HG02970 (cell line): ENCODE data around the gene GIT2.
"Not testable (repeated sequence)": the region's sequence is repeated elsewhere in the genome, so short reads cannot be mapped to it uniquely, and the experiment has no call there.

Experiments used
- ATAC-seq: cut with Tn5 transposase; IDR thresholded peaks from one replicate; pipeline ENCODE4 v1.9.1; 2021; ENCODE audit warnings: mild to moderate bottlenecking, moderate library complexity, moderate number of reproducible peaks; ENCODE audit not compliant: unreplicated experiment, low FRiP score

GIT2 gene, protein sequence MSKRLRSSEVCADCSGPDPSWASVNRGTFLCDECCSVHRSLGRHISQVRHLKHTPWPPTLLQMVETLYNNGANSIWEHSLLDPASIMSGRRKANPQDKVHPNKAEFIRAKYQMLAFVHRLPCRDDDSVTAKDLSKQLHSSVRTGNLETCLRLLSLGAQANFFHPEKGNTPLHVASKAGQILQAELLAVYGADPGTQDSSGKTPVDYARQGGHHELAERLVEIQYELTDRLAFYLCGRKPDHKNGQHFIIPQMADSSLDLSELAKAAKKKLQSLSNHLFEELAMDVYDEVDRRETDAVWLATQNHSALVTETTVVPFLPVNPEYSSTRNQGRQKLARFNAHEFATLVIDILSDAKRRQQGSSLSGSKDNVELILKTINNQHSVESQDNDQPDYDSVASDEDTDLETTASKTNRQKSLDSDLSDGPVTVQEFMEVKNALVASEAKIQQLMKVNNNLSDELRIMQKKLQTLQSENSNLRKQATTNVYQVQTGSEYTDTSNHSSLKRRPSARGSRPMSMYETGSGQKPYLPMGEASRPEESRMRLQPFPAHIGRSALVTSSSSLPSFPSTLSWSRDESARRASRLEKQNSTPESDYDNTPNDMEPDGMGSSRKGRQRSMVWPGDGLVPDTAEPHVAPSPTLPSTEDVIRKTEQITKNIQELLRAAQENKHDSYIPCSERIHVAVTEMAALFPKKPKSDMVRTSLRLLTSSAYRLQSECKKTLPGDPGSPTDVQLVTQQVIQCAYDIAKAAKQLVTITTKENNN

DNA sequence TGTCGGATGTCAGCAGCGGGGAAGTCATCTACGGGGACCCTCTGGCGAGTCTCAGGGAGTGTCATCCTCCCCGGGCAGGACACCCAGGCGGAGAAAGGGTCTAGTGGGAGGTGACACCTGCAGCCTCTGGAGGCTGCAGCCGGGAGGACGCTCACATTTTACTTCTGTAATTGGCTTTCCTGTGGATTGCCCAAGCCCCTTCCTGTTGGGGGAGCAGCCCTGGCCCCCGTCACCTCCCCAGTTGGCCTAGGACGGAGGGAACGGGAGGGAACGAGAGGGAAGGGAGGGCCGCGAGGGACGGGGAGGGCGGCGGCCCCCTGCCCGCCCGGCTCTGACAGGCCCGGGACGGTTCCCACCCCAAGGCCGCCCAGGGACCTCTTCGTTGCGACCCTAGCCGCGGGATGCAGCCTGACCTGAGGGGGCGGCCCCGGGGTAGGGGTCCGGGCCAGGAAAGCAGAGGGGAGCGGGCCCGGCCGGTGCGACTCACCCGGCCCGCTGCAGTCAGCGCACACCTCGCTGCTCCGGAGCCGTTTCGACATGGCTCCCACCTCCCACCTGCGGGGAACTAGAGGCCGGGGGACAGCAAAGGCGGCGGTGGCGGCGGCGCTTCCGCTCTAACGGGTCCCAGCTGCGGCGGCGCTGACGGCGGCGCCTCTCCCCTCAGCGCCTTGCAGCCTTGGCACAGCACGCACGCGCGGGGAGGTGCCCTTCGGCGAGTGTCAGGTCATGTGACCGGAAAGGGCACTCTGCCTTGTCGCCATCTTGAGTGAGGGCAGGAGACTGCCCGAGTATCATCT, at the start of gene GIT2:
Gene GIT2, minus strand, starts transcription at position 683 of the 797 bp plus-strand sequence. Its CDS starts 144 bp downstream, at position 539.
- peak; percentile 61 for ATAC-seq

DNA sequence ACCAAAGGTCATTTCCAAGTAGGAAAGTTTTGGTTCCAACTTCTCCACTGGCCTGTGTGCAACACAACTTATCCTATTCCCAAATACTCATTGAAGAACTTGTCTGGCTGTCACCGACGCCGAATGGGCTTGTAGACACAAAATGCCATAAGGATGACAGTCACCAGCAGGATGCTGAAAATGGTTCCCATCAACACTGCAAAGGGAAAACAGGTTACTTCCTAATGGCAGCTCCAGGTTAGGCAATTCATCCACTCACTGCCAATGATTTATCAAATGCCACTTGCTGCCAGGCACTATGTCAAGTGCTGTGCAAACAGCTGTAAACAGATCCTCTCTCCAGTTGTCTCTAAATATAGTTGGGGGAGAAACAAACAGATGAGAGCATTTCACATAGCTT, 46.1 kb upstream of the GIT2 start:
- ATAC-seq: no peak

DNA sequence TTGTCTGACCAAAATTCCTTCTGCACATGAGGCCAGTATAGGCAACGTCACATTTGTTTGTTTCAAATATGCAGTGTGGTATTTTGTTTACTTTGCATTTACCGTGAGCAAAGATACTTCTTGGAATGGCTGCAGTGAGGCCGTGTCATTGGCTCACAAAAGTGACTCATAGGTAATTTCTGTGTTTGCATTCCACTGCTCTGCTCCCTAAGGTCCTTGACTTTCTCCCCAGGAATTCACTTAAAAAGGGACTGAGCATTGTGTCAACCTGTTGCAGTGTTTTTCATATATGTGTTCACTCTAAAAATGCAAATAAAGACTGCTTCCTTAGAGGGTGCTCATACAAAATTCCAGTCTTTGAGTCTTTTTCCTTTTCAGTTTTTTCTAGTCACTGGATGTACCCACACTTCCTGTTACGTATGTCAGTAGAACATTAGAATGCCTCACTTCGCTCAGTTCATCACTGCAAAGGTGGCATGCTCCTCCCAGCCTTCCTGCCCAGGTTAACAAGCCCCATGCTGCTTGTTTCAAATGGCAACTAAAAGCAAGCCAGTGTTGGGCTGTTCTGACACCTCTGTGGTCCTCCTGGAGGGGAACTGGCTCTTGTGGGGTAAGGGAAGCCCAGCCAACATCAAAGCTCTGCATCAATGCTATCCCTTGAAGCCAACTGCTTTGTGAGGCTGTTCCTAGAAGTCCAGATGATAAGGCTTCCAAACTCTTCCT, 43.1 kb upstream of the GIT2 start:
- ATAC-seq: no peak

DNA sequence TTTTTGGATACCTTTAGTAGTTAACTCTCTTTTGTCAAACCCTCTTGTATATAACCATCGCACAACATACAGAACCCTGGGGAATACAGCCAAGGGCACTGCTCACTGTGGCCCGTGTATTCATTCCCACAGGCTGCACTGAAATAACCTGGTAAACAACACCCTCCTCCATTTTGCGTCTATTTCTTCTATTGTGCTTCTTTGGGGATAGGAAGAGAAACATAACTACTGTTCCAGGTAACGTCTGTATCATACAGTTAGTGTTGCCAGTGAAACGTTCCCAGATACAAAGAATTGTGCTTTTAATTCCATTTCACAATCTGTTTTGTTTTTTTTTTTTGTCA, 42.5 kb upstream of the GIT2 start:
- no peak for ATAC-seq

DNA sequence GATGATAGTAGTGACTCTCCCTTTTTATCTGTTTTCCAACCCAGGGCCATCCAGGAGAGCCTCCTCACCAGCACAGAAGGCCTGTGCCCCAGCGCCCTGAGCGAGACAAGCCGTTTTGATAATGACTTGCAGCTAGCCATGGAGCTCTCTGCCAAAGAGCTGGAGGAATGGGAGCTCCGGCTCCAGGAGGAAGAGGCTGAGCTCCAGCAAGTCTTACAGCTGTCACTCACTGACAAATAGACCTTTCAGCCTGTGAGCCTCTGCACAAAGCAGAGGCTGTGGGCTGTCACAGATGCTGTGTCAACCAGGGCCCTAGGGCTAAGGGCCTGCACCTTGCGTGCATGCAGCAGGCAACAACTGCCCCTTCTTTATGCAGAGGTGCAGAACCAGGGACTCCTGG, 41.1 kb upstream of the GIT2 start:
- no peak for ATAC-seq

DNA sequence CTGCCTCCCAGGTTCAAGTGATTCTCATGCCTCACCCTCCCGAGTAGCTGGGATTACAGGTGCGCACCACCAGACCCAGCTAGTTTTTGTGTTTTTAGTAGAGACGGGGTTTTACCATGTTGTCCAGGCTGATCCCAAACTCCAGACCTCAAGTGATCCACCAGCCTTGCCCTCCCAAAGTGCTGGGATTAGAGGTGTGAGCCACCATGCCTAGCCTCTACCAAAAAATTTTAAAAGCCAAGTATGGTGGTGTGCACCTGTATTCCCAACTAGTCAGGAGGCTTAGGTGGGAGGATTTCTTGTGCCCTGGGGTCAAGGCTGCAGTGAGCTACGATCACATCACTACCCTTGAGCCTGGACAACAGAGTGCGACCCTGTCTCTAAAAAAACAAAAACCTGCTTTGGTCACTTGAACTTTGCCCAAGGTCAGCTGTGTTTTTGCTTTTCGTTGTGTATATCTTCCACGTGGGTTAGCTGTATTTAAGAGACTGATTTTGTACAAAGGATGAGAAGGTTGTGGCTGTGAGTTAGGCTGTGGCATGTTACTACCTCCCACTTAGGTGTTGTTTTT, 39.5 kb upstream of the GIT2 start:
- no peak for ATAC-seq

DNA sequence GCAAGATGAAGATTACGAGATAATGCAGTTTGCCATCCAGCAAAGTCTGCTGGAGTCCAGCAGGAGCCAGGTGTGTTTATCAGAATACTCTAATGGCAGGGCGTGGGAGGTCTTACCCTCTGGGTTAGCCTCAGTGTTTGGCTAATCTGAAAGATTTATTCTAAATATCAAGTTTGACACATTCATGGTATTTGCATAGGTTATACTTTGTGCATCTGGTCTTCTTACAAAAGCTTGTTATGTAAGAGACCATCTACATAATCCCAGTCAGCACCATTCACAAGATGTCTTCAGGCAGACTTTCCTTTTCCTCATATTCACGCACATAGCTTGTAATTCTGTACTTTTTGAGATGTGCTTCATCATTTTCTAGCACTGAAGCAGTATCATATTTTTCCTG, 37.7 kb upstream of the GIT2 start:
- ATAC-seq: no peak

DNA sequence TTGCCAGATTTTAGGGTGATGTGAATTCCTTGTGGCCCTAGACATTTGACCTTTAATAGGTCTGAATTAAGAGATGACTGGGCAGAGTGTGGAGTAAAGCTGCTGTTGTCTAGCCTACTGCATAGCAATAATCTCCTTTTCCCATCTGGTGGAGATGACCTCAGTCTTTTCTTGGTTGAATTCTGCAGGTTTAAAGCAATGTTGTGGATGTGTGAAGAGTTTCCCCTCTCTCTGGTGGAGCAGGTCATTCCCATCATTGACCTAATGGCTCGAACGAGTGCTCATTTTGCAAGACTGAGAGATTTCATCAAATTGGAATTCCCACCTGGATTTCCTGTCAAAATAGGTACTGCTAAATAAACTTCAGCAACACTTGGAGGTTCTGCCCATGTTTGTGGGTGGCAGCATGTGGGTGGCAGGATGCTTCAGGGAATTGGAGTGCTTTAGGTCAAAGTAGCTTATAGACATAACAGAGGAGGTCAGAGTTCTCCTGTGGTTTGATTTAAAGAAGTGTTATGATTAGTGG, 33.2 kb upstream of the GIT2 start:
- ATAC-seq: no peak

DNA sequence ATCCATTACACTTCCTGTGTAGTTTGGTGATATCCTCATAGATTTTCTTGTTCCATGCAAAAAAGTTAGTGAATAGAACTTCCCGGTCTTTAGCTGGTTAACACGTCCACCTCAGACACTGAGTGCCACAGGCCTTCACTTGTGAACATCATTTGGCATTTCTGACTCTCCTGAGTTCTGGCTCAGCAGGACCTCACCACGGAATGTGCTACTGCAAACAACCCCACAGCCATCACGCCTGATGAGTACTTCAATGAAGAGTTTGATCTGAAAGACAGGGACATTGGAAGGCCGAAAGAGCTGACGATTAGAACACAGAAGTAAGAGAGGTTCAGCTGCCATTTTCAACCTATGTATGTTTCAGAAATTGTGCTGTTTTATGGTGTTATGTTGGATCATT, 32.2 kb upstream of the GIT2 start:
- no peak for ATAC-seq

DNA sequence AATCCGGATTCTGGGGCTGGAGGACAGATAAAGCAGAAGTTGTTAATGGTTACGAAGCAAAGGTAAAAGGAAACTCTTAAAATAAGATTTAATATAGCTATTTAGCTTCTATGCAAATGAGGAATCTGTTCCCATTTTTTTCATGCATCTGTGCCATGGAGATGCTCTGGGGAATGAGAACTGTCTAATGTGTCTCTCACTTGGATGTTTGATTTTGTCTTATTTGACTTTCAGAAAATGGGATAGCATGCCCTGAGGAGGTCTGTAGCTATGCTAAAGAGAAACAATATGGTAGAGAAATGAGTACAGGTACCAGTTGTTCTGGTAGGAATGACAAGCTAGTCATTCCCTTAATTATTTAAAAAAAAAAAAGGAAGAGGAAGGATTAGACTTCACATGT, 27.9 kb upstream of the GIT2 start:
- no peak for ATAC-seq

DNA sequence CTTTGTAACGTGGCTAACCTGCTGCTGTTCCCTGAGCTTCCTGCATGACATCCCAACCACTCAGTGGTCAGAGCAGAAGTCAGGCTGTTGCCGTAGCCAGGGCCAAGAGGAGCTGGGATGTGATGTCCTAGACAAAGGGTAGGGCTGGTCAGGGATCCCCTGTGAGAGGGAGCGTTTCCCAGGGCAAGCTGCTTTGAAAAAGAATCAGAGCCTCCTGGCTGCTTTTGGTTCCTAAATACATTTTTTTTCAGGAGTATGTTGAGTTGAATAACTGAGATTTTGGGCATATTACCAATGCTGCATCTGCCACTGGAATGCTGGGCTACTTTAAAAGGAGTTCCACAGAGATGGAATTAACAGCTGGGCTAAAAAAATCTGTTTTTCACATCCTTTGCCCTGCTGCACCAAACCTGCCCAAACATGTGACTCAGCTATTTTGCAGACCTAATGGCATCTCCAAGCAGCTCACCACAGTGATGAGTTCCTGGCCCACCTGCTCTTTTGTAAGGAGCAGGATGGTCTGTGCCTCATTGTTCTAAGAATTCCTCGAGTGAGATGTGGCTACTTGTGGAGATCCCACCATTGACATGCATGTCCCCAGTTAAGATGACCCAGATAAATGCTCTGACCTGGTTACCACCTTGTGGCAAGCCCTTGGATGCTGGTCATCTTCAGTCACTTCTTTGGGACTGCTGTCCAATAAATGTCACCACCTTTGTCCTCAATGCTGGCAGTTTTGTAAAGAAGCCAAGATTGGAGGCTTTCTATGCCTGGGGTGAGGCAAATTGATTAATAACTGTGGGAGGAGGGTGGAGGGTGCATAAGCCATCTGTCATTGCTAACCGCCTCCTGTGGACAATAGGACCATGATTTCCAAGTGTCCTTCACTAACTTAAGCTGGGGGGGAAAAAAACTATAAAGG, 27.2 kb upstream of the GIT2 start:
- no peak for ATAC-seq

DNA sequence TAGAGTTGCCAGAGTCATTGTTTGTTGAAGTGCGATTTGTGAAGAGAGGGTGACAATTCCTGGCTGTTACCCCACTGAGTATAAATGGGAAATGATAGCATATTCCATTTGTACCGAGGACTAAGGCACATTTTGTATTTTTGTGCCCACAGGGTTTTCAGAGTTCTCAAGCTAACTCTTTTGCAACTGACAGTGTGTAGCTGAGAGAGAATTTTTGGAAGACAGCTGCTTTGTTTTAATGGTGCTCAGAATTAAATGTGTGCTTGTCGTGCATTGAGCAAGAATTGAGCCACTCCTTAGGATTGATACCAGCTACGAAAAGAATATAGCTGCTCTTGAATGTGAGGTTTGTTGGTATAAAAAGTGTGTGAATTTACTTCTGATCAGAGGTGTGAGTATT, 24.8 kb upstream of the GIT2 start:
- no peak for ATAC-seq

DNA sequence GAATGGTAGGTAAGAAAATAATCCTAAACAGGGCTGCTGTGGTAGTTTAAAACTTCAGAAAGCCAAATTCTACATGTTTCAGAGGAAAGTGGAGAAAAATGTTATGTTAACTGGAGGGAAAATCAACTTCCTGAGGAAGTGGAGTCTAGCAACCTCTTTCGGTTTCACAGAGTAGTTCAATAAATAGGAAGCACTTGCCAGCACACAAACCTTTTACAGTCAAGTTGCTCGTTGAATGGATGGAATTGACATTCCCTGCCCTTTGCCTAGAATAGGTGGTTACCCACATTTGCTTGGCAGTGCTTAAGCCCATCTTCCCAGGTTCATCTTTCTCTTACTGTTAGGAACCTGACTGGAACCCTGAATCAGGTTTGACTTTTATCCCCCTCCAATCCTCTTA, 19.0 kb upstream of the GIT2 start:
- ATAC-seq: no peak

DNA sequence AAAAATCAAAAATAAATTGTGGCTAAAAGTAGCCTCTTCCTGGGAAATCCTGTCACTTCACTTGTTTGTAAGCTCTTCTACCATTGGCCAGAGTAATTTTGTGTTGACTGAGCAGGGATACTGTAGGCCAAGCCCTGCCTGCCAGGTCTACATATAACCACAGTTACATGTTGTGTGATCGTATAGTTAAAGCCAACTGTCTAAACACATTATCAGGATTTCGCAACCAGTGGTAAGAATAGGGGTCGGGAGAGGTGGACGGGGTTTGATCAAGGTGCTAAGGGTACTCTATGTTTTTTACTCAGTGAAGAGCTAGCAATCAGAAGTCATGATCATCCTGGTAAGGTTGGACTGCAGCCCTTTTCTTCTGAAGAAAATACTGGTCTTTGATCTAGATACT, 16.5 kb upstream of the GIT2 start:
- no peak for ATAC-seq

DNA sequence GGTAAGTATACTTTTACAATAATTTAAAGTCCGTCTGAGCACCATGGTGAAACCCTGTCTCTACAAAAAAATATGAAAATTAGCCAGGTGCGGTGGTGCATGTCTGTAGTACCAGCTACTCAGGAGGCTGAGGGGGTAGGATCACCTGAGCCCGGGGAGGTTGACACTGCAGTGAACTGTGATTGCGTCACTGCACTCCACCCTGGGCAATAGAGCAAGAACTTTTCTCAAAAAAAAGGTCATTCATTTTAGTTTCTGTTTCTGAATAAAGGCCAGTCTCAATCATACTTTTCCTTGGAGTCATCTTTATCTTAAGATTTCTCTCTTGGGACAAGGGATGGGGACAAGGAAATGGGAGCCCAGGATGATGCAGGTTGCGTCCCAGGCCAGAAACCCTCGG, 16.0 kb upstream of the GIT2 start:
- ATAC-seq: peak; percentile 58

DNA sequence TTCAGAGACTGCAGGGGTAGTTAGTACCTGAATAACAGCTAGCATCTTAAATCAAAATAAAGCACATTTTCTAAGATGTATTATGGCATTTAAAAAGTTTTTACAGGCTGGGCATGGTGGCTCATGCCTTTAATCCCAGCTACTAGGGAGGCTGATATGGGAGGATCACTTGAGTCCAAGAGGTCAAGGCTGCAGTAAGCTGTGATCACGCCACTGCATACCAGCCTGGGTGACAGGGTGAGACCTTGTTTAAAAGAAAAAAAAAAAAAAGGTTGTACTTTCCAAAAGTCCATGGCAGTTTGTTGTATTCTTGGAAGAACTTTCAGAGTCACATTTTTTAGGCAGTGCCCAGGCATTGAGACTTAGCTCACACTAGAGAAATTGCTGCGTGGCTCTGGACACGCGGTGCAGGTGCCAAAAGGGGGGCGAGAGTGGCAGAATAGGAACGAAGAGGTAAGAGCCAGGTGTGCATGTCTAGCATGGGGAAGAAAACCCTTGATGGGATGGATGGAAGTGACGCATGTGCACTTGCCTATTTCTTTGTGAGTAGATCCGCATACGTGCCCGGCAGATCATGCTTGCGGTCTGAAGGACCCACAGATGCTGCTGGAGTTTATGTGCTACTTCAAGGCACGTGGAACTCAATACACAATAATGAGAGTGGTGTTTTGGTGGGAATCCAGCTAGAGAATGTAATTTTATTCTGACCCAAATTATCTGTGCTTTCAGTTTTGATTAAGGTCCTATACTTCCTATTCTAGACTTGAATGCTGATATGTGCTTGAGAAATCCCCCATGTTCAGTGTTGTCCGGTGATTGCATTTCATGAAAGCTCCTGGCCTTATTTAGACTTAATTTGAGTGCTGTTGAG, 14.9 kb upstream of the GIT2 start:
- ATAC-seq: no peak

DNA sequence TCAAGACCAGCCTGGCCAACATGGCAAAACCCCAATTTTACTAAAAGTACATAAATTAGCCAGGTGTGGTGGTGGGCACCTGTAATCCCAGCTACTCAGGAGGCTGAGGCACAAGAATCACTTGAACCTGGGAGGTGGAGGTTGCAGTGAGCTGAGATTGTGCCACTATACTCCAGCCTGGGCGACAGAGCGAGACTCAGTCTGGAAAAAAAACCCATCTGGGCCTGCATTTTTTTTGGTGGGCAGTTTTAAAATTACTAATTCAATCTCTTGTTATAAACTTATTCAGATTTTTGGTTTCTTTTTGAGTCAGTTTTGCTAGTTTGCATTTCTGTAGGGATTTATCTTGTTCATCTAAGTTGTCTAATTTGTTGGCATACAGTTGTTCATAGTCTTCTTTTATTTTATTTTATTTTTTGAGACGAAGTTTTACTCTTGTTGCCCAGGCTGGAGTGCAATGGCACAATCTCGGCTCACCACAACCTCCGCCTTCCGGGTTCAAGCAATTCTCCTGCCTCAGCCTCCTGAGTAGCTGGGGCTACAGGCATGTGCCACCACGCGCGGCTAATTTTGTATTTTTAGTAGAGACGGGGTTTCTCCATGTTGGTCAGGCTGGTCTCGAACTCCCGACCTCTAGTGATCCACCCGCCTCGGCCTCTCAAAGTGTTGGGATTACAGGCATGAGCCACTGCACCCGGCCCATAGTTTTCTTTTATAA, 12.7 kb upstream of the GIT2 start:
- ATAC-seq: not testable (repeated sequence)
